Neural crest cell (in vitro differentiated cells): ENCODE data around the gene TMEM106C. TPM values are rescaled to one million over a fixed set of nuclear protein-coding genes. Genes with fewer than 3 reads are reported as not detected.
A peak's percentile ranks its signal among the peaks of the same experiment; 100 is the strongest.

ENCODE experiments used
- DNase-seq: peaks from one replicate; pipeline ENCODE4 v3.0.0; 2021; ENCODE audit warnings: low read depth, mixed read lengths, low spot score
- H3K27ac Mint-ChIP-seq: one replicate; pipeline ENCODE4 v1.8.0; 2021; ENCODE audit warnings: mild to moderate bottlenecking, mixed read lengths; ENCODE audit not compliant: unreplicated experiment
- H3K27me3 Mint-ChIP-seq: 2 replicates; pipeline ENCODE4 v1.8.0; 2021; ENCODE audit warnings: low read depth, mild to moderate bottlenecking, mixed read lengths
- H3K36me3 Mint-ChIP-seq: 2 replicates; pipeline ENCODE4 v1.8.0; 2021; ENCODE audit warnings: low read depth, mild to moderate bottlenecking, mixed read lengths
- H3K4me1 Mint-ChIP-seq: 2 replicates; pipeline ENCODE4 v1.8.0; 2021; ENCODE audit warnings: mixed read lengths
- H3K4me3 Mint-ChIP-seq: one replicate; pipeline ENCODE4 v1.8.0; 2021; ENCODE audit warnings: mild to moderate bottlenecking, mixed read lengths
- H3K9me3 Mint-ChIP-seq: 2 replicates; pipeline ENCODE4 v1.8.0; 2021; ENCODE audit warnings: mixed read lengths
- total RNA-seq: library from RNA; stranded (reverse); gene quantifications from 2 replicates; pipeline ENCODE4 v1.2.1, GENCODE V29; 2021
- TF ChIP-seq, protein P1 (sequence below): fragments of 200-600 bp; sonication (generic); conservative IDR thresholded peaks from 2 replicates; pipeline ENCODE4 v1.5.0; 2021; ENCODE audit warnings: antibody characterized with exemption, mild to moderate bottlenecking

TMEM106C gene
- total RNA-seq, 1 donor from 2014 or later, result 159 TPM

- no peaks in the 10 kb centered on the region for H3K9me3 Mint-ChIP-seq
- TF ChIP-seq, protein P1, sequence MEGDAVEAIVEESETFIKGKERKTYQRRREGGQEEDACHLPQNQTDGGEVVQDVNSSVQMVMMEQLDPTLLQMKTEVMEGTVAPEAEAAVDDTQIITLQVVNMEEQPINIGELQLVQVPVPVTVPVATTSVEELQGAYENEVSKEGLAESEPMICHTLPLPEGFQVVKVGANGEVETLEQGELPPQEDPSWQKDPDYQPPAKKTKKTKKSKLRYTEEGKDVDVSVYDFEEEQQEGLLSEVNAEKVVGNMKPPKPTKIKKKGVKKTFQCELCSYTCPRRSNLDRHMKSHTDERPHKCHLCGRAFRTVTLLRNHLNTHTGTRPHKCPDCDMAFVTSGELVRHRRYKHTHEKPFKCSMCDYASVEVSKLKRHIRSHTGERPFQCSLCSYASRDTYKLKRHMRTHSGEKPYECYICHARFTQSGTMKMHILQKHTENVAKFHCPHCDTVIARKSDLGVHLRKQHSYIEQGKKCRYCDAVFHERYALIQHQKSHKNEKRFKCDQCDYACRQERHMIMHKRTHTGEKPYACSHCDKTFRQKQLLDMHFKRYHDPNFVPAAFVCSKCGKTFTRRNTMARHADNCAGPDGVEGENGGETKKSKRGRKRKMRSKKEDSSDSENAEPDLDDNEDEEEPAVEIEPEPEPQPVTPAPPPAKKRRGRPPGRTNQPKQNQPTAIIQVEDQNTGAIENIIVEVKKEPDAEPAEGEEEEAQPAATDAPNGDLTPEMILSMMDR, result no peak
- H3K4me1 Mint-ChIP-seq, result peaks cover 26% of the 10 kb centered on the region
- no peak overlapping the region for H3K4me3 Mint-ChIP-seq
- peaks cover 58% of the 10 kb centered on the region for H3K27me3 Mint-ChIP-seq
- DNase-seq, result no peak
- no peak overlapping the region for H3K27ac Mint-ChIP-seq
- H3K36me3 Mint-ChIP-seq, result no peaks in the 10 kb centered on the region
Observed at GRCh38 chr12:48013287-48013686, 49.9 kb downstream of the TMEM106C start.

DNA sequence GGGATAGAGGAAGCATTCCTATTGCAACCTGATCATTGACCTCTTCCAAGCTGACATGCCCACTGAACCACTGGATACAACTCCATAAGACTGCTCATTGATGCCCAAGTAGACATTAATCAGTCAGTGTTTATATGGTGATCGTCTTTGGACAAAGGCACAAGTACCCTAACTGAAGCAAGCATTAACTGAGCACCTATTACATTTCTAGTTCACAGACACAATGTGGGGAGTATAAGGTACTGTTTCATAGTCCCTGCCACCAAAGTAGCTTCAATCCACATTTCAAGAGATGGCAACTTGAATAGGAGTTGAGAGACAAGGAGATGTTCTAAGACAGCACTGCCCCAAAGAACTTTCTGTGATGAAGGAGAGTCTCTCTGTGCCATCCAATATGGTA lies 51.7 kb downstream of the TMEM106C start:
- H3K36me3 Mint-ChIP-seq, result no peaks in the 10 kb centered on the region
- no peak overlapping the region for H3K4me3 Mint-ChIP-seq
- H3K9me3 Mint-ChIP-seq, result no peaks in the 10 kb centered on the region
- no peak for DNase-seq
- H3K4me1 Mint-ChIP-seq, result peaks cover 30% of the 10 kb centered on the region
- TF ChIP-seq, protein P1, result no peak
- no peak overlapping the region for H3K27ac Mint-ChIP-seq
- peaks cover 51% of the 10 kb centered on the region for H3K27me3 Mint-ChIP-seq

GRCh38 chr12:48015954-48016353 lies 52.6 kb downstream of the TMEM106C start:
- H3K9me3 Mint-ChIP-seq, result no peaks in the 10 kb centered on the region
- H3K4me3 Mint-ChIP-seq, result no peak overlapping the region
- no peak for DNase-seq
- peaks cover 47% of the 10 kb centered on the region for H3K27me3 Mint-ChIP-seq
- peaks cover 28% of the 10 kb centered on the region for H3K4me1 Mint-ChIP-seq
- TF ChIP-seq, protein P1, result no peak
- no peaks in the 10 kb centered on the region for H3K36me3 Mint-ChIP-seq
- H3K27ac Mint-ChIP-seq, result no peak overlapping the region

DNA sequence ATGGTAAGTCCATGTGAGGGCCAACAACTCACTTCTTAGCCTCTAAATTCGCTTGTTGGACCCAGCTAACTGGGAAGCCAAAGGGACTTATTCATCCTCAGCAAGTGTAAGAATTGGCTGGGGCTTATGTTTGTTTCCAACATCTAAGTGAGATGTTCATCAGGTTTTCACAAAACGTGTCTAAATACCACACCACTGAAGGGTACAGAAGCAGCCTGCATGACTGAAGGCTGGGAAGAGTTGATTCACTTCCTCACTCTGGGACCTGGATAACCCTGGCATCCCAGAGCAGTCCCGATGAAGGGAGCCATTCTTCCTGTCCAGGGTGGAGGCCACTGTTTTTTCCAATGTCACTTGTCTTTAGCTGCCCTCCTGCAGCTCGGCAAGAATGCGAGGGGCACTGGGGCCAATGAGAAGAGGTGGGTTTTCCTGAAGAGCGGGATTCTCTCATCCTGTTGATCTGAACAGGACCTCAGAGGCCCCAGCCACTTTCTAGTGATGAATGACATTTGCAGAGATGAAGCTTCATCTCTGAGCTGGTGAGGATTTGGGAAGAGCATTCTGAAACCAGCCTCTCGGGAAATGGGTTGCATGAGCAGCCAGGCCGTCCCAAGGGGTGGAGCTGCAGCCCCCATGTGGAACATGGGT lies 53.1 kb downstream of the TMEM106C start:
- Mint-ChIP-seq H3K4me1 (peaks cover 27% of the 10 kb centered on the region), H3K36me3 (no peaks in the 10 kb centered on the region), H3K27me3 (peaks cover 43% of the 10 kb centered on the region), H3K27ac (peak overlapping the region; percentile 93), H3K4me3 (peak overlapping the region; percentile 4), H3K9me3 (no peaks in the 10 kb centered on the region)
- DNase-seq, result no peak
- TF ChIP-seq, protein P1, result no peak

DNA sequence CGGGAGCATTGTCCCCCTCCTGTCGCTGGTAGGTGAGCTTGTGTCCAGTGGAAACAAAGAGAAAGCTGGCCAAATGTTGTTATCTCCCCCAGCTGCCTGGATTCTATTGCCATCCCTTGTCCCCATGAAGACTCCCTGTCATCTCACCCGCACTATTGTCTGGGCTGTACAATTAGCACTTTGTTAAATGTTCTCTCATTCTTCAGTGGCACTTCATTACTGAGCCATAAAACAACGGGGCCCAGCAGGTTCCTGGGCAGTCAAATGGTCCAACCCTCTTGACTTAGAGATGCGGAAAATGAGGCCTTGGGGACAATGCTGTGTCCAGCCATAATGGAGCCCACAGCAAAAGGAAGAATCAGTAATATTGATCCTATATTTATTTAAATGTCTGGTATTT lies 54.1 kb downstream of the TMEM106C start:
- Mint-ChIP-seq H3K4me1 (peaks cover 37% of the 10 kb centered on the region), H3K4me3 (no peak overlapping the region), H3K27me3 (peaks cover 46% of the 10 kb centered on the region), H3K36me3 (no peaks in the 10 kb centered on the region), H3K9me3 (no peaks in the 10 kb centered on the region), H3K27ac (no peak overlapping the region)
- TF ChIP-seq, protein P1, result no peak
- DNase-seq, result no peak
